Fibroblast of lung (primary cell): Measurements from ENCODE around the gene TRIM60.

Experiments used
- EZH2 ChIP-seq: IDR thresholded peaks from 2 replicates; pipeline ENCODE4 v1.5.1; 2012; ENCODE audit warnings: low read length, control low read depth, mild to moderate bottlenecking; ENCODE audit errors: missing control alignments
- TF ChIP-seq, protein P1 (sequence below), 2 donors: IDR thresholded peaks in 1 of 2; conservative IDR thresholded peaks in 1 of 2; 1 replicate in 1 of 2; 2 replicates in 1 of 2; pipeline ENCODE4 v1.5.1; 2011 to 2012; ENCODE audit warnings: low read length in 2 of 2, control low read depth in 1 of 2, inconsistent platforms in 1 of 2, low read depth in 1 of 2, mild to moderate bottlenecking in 1 of 2

GRCh38 chr4:165077034-165077578 is 45.3 kb downstream of the TRIM60 start:
- TF ChIP-seq, protein P1, sequence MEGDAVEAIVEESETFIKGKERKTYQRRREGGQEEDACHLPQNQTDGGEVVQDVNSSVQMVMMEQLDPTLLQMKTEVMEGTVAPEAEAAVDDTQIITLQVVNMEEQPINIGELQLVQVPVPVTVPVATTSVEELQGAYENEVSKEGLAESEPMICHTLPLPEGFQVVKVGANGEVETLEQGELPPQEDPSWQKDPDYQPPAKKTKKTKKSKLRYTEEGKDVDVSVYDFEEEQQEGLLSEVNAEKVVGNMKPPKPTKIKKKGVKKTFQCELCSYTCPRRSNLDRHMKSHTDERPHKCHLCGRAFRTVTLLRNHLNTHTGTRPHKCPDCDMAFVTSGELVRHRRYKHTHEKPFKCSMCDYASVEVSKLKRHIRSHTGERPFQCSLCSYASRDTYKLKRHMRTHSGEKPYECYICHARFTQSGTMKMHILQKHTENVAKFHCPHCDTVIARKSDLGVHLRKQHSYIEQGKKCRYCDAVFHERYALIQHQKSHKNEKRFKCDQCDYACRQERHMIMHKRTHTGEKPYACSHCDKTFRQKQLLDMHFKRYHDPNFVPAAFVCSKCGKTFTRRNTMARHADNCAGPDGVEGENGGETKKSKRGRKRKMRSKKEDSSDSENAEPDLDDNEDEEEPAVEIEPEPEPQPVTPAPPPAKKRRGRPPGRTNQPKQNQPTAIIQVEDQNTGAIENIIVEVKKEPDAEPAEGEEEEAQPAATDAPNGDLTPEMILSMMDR (conservative IDR thresholded peaks at IDR 0.05 in 1 of 2, IDR thresholded peaks at IDR 0.05 in 1 of 2; ENCODE audit: low read depth in 1 of 2, low read length in 2 of 2): no peak
- no peak for TF ChIP-seq EZH2
